Colonic mucosa (tissue), 4 donors: ENCODE measurements around the gene S1PR4. TPM values are rescaled to one million over a fixed set of nuclear protein-coding genes. Genes with fewer than 3 reads are reported as not detected.

Experiments used
- DNase-seq: peaks from one replicate; pipeline ENCODE4 v3.0.0-alpha.2; 2020
- H3K27ac ChIP-seq: fragments of 200-600 bp; one replicate; pipeline ENCODE4 v1.8.0; 2021
- H3K27me3 ChIP-seq: fragments of 200-600 bp; one replicate; pipeline ENCODE4 v1.8.0; 2021
- H3K36me3 ChIP-seq: fragments of 200-600 bp; one replicate; pipeline ENCODE4 v1.8.0; 2021
- H3K4me1 ChIP-seq: fragments of 200-600 bp; one replicate; pipeline ENCODE4 v1.8.0; 2021; ENCODE audit warnings: mild to moderate bottlenecking
- H3K4me3 ChIP-seq: fragments of 200-600 bp; one replicate; pipeline ENCODE4 v1.8.0; 2021
- H3K9ac ChIP-seq, 2 donors: one replicate each; pipeline ENCODE4 v1.7.0; 2013; ENCODE audit warnings: control low read depth in 2 of 2, low read depth in 2 of 2, low read length in 2 of 2
- H3K9me3 ChIP-seq: fragments of 200-600 bp; one replicate; pipeline ENCODE4 v1.8.0; 2021
- intact Hi-C: fragments of 100-400 bp; cut with DNase I; formaldehyde crosslinking; loops from one replicate; pipeline ENCODE4 v1.14.1; 2022
- total RNA-seq, 2 donors: library from RNA; stranded (reverse); fragmentation: NEBNext Ultra II Directional in 1 of 2; extraction: Animal tissue kit (Norgen Biotek cat#: 25700) in 1 of 2; gene quantifications; one replicate each; pipeline ENCODE4 v1.2.1, GENCODE V29; 2021
- TF ChIP-seq, protein P1 (sequence below): fragments of 200-600 bp; IDR thresholded peaks from one replicate; pipeline ENCODE4 v1.8.0; 2022; ENCODE audit warnings: antibody characterized with exemption, mild to moderate bottlenecking
- donor health status: healthy.
- donor health status: DM: no; HTN: no; CAD: no.
- donor health status: DM: no; HTN: no; CAD: no.

The S1PR4 gene
- total RNA-seq, 2 donors from 2014 or later, result 0.96 to 1.1 TPM

DNA sequence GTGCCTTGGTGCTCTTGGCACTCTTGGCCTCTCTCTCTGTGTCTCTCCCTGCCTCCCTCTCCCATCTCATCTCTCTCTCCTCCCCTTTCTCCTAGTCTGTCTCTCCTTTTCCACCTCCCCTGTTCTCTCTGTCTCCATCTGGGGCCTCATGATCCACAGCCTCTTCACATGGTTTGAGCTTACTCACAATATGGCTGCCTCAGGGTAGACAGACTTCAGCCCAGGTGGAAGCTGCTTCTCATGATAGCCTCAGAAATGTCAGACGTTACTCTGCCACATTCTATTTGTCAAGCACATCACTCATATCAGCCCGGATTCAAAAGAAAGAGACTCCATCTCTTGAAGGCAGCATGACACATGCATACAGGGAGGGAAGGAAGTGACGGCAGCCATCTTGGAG, 18.4 kb upstream of the S1PR4 start:
- intact Hi-C loops, result loop anchor here (5.0 kb wide), 2 partner anchors 83 to 203 kb away; no protein-coding TSS in a partner anchor
- no peak for DNase-seq

DNA sequence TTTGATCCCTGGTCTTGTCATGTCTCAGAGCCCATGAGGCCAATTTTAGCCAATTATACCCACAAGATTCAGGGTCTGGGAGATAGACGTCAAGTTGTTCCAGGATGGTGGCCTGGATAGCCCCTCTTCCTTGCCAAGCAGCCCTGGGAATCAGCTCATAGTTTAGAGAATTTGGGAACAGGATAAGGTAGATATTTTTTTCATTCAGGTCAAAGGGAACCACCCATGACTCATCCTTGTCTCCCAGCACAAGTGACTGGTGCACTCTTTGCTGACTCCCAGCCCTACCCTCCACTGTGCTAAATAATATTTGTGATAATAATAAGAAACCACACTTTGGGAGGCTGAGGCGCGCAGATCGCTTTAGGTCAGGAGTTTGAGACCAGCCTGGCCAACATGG, 17.1 kb upstream of the S1PR4 start:
- Histone ChIP-seq H3K27me3 (no peaks in the 10 kb centered on the region), H3K27ac (no peak overlapping the region), H3K9ac (no peak overlapping the region), H3K9me3 (no peaks in the 10 kb centered on the region), H3K4me3 (no peak overlapping the region), H3K36me3 (no peaks in the 10 kb centered on the region), H3K4me1 (no peaks in the 10 kb centered on the region)
- intact Hi-C loops, result loop anchor here (5.0 kb wide), 2 partner anchors 84 to 204 kb away; no protein-coding TSS in a partner anchor
- TF ChIP-seq, protein P1, sequence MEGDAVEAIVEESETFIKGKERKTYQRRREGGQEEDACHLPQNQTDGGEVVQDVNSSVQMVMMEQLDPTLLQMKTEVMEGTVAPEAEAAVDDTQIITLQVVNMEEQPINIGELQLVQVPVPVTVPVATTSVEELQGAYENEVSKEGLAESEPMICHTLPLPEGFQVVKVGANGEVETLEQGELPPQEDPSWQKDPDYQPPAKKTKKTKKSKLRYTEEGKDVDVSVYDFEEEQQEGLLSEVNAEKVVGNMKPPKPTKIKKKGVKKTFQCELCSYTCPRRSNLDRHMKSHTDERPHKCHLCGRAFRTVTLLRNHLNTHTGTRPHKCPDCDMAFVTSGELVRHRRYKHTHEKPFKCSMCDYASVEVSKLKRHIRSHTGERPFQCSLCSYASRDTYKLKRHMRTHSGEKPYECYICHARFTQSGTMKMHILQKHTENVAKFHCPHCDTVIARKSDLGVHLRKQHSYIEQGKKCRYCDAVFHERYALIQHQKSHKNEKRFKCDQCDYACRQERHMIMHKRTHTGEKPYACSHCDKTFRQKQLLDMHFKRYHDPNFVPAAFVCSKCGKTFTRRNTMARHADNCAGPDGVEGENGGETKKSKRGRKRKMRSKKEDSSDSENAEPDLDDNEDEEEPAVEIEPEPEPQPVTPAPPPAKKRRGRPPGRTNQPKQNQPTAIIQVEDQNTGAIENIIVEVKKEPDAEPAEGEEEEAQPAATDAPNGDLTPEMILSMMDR, result no peak
- no peak for DNase-seq

More for the DNA sequence above, 18.4 kb upstream of the S1PR4 start:
- H3K4me3 ChIP-seq, result no peak overlapping the region
- H3K9me3 ChIP-seq, result no peaks in the 10 kb centered on the region
- TF ChIP-seq, protein P1, result no peak
- H3K27ac ChIP-seq, result no peak overlapping the region
- no peak overlapping the region for H3K9ac ChIP-seq
- H3K36me3 ChIP-seq, result no peaks in the 10 kb centered on the region
- no peaks in the 10 kb centered on the region for H3K27me3 ChIP-seq
- no peaks in the 10 kb centered on the region for H3K4me1 ChIP-seq

DNA sequence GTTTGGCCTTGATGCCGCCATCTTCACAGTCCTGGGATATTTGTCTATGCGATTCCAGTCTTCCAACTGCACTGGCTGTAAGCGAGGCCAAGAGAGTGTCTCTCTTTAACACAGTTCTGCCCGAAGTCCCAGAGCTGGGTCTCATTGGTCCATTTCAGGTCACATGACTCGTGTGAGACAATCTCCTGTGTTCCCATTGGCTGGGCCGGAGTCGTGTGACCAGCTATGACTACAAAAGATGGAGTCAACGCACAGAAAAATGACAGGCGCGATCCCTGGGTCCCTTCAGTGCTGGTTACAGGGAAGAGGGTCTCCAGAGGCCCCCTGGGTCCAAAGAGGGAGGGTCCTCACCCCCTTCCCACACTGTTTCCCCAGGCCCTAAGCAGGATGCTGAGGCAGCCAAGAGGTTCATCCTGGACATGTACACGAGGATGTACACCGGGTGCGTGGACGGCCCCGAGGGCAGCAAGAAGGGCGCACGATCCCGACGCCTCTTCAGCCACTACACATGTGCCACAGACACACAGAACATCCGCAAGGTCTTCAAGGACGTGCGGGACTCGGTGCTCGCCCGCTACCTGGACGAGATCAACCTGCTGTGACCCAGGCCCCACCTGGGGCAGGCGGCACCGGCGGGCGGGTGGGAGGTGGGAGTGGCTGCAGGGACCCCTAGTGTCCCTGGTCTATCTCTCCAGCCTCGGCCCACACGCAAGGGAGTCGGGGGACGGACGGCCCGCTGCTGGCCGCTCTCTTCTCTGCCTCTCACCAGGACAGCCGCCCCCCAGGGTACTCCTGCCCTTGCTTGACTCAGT, 15.9 kb upstream of the S1PR4 start:
- no peak overlapping the region for H3K27ac ChIP-seq
- TF ChIP-seq, protein P1, result no peak
- no peak overlapping the region for H3K9ac ChIP-seq
- no peak overlapping the region for H3K4me3 ChIP-seq
- intact Hi-C loops, result loop anchor here (5.0 kb wide), 2 partner anchors 85 to 205 kb away; no protein-coding TSS in a partner anchor
- no peaks in the 10 kb centered on the region for H3K4me1 ChIP-seq
- no peaks in the 10 kb centered on the region for H3K36me3 ChIP-seq
- H3K27me3 ChIP-seq, result no peaks in the 10 kb centered on the region
- DNase-seq, result no peak
- H3K9me3 ChIP-seq, result no peaks in the 10 kb centered on the region

DNA sequence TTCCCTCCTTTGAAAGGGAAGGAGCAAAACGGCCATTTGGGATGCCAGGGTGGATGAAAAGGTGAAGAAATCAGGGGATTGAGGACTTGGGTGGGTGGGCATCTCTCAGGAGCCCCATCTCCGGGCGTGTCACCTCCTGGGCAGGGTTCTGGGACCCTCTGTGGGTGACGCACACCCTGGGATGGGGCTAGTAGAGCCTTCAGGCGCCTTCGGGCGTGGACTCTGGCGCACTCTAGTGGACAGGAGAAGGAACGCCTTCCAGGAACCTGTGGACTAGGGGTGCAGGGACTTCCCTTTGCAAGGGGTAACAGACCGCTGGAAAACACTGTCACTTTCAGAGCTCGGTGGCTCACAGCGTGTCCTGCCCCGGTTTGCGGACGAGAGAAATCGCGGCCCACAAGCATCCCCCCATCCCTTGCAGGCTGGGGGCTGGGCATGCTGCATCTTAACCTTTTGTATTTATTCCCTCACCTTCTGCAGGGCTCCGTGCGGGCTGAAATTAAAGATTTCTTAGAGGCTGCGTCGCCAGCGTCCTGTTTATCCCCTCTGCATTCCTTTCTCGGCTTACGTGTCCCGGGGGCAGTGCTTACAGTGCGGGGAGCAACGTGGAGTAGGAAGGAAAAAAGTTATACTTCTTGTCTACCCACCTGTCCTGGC, 15.2 kb upstream of the S1PR4 start:
- intact Hi-C loops, result loop anchor here (5.0 kb wide), 2 partner anchors 86 to 206 kb away; no protein-coding TSS in a partner anchor

DNA sequence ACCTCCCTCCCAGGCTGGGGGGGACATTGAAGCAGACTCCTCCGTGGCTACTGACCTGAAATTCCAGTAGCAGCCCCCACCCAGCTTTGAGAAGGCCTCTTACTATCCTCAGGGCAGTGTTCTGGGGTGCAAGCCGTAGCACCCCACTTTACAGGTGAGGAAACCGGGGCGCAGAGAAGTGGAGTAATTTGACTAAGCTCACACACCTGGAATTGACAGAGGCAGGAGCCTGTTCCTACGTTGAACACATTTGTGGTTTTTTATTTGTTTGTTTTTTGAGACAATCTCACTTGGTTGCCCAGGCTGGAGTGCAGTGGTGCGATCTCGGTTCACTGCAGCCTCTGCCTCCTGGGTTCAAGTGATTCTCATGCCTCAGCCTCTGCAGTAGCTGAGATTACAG, 14.6 kb upstream of the S1PR4 start:
- H3K9ac ChIP-seq, result no peak overlapping the region
- H3K36me3 ChIP-seq, result no peaks in the 10 kb centered on the region
- intact Hi-C loops, result loop anchor here (5.0 kb wide), 2 partner anchors 87 to 207 kb away; no protein-coding TSS in a partner anchor
- DNase-seq, result no peak
- no peak overlapping the region for H3K27ac ChIP-seq
- H3K27me3 ChIP-seq, result no peaks in the 10 kb centered on the region
- H3K4me3 ChIP-seq, result no peak overlapping the region
- no peaks in the 10 kb centered on the region for H3K9me3 ChIP-seq
- H3K4me1 ChIP-seq, result no peaks in the 10 kb centered on the region
- TF ChIP-seq, protein P1, result no peak

More for the DNA sequence above, 15.2 kb upstream of the S1PR4 start:
- peak; percentile 68 for DNase-seq
- H3K9ac ChIP-seq, result no peak overlapping the region
- no peaks in the 10 kb centered on the region for H3K9me3 ChIP-seq
- H3K4me3 ChIP-seq, result no peak overlapping the region
- H3K27me3 ChIP-seq, result no peaks in the 10 kb centered on the region
- TF ChIP-seq, protein P1, result peak; percentile 91
- H3K4me1 ChIP-seq, result no peaks in the 10 kb centered on the region
- H3K27ac ChIP-seq, result no peak overlapping the region
- no peaks in the 10 kb centered on the region for H3K36me3 ChIP-seq
